Stimulated activated CD4-positive, alpha-beta T cell treated with anti-CD3 and anti-CD28 coated beads, Interleukin-4, amount 100 ng/mL, for 1 hour (primary cell): ENCODE data around the gene RETREG1.

ENCODE experiments used
- DNase-seq: peaks from one replicate; pipeline ENCODE4 v3.0.0-alpha.2; 2020

The RETREG1 gene

DNA sequence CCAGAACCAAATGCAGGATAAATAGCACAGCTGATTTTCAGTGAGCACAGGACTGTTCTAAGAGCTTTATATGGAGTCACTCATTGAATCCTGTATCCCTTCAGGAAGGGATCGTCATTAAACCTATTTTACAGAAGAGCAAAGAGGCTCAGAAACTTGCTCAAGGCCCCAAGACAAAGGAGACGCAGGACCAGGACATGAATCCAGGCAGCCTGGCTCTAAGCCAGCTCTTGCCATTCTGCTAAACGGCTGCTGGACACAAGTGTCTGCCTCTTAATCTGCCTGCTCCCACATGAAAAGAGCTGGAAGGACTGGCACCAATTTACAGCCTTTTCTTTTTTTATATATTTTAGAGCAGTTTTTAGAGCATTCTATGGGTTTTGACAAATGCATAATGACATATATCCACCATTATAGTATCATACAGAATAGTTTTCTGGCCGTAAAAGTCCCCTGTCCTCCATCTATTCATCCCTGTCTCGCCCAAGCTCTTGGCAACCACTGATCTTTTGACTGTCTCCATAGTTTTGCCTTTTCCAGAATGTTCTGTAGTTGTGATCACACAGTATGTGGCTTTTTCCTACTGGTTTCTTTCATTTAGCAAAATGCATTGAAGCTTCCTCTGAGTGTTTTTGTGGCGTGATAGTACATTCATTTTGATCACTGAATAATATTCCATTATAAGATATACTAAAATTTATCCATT, 37.5 kb downstream of the RETREG1 start:
- no peak for DNase-seq

DNA sequence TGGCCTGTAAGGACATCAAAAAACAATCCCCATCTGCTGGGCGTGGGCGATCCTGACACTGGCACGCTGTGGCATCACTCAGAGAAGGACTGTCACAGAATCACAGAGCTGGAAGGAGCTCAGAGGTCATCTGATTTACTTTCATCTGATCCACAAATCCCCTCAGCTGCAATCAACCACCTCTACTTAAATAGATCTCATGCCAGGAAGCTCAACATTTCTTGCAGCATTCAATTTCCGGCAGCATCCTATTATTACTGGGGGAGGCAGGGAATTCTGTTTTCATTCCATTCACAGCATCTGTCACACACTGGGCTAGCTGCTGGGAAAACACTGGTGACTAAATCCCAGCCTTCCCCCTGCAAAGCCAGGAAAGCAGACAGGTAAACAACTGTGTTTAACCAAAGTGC, 38.3 kb downstream of the RETREG1 start:
- DNase-seq = no peak

DNA sequence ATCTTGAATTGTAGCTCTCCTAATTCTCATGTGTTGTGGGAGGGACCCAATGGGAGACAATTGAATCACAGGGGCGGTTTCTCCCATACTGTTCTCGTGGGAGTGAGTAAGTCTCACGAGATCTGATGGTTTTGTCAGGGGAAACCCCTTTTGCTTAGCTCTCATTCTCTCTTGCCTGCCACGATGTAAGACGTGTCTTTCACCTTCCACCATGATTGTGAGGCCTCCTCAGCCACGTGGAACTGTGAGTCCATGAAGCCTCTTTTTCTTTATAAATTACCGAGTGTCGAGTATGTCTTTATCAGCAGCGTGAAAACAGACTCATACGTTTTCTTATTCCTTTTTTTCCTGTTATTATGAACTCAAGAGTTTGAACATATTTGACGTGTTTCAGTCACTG, 39.1 kb downstream of the RETREG1 start:
- DNase-seq = no peak

DNA sequence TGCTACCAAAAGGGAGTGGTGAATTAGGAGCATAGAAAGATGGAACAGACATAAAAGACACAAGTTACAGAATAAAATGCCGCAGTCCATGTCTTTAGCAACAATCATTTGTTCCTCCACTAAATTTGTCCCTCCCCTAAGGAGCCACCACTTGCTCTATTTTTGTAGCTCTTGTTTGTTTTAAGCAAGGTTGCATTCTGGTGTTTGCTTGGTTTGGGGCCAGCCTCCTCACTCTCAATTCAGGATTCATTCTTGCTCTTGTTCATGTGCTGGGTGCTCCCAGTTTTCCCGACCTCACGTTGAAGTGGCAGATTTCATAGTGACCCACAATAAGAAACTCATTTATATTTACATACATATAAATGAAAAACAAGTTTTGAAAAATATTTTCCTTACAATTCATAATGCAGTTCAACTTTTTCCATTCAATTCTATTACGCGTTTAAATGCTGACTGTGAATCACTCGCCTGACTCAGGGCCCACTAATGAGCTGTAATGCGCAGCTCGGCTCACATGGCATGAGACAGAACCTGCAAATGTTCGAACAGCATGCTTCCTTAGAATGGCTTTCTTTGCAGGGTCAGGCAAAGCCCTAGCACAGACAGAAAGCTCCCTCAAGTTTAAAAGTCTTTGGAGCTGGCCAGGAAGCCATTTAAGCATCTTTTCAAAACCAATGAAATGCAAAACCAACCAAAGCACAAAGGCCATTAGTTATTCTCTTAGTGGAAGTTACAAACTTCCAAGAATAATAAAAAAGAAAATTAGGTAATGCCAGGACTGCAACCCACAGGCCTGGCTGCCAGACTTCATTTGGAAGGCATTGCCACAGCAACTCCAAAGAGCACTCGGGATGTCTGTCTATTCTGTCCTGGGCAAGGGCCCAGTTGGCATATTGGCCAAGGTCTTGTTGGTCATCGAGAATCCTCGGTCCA, 41.7 kb downstream of the RETREG1 start:
- DNase-seq = no peak

DNA sequence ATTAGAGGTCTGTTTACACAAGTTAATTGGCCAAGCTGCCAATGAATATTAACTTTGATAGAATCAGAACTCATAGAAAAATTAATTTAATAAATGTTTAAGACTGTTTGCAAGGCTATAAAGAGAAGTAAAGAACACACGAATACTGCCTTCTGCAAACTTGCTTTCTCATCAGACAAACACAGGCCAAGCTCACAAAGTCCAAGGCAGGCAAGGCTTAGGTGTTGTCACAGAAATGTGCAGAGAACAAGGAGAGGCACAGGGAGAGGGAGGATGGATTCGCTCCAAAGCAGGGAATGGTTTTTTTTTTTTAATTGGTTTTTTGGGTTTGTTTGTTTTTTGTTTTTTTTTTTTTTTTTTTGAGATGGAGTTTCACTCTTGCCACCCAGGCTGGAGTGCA, 43.4 kb downstream of the RETREG1 start:
- DNase-seq = no peak

DNA sequence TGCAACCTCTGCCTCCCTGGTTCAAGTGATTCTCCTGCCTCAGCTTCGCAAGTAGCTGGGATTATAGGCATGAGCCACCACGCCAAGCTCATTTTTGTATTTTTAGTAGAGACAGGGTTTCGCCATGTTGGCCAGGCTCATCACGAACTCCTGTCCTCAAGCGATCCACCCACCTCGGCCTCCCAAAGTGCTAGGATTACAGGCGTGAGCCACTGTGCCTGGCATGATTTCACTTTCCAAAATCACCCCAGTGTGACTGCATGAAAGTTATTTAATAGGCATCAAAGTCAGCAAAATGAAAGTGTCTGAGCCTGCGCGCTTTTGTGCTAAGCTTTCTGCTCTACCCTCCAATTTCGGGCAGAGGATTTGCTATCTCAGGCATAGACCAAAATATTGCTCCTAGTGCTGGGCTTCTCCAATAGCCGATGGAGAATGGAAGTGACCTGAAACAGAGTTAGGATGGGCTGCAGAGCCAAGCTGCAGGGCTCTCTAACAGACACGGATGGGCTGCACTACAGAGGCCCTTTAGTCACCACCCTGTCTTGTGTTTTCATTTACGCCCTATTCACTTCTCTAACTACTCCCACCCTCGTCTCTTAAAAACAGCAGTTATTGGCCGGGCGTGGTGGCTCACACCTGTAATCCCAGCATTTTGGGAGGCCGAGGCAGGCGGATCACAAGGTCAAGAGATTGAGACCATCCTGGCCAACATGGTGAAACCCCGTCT, 44.3 kb downstream of the RETREG1 start:
- no peak for DNase-seq

DNA sequence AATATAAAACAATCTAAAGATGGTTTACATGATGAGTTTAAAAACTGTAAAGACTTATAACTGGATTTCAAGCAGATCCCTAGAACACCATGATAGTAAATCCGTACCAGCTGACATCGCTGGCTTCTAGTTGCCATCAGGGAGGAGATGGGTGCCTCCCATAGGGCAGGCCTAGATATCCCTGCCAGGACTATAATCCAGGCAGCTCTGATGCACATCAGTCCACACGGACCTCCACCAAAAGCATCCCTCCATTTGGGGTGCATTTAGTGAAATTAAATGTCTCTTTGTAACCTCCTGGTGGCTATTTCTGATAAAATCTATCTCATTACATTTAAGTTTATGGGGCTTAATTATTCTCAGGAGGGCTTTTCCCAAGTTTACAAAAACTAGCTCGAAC, 45.8 kb downstream of the RETREG1 start:
- no peak for DNase-seq

DNA sequence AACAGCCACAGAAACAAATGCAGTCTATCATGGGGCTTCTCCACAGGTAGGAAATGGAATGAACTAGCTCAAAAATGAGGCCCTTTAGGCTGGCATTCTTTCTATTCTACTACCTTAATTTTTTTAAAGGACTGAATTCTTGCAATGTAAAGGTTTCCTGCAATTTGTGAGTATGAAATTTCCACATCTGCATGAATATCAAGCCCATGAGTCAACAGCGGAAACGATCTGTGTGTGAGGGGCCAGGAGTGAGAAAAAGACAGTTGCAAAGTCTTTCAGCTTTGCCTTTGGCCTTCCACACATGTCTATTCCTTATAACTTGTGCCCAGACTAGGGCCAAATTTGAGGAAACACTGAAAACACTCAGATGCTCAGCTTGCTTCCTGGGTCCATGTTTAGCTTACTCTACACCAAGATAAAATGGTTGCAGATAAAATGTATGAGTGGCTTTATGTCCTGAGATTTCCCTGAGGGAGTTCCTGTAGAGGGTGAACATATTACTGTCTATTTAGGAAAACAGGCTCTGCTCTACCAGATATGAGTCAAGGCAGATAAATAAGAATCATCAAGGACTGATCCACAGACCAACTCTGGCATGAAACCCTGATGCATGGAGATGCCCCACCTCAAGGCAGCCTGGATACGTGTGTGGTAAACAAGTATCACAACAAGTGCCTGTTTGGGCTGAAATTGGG, 46.5 kb downstream of the RETREG1 start:
- DNase-seq = no peak

DNA sequence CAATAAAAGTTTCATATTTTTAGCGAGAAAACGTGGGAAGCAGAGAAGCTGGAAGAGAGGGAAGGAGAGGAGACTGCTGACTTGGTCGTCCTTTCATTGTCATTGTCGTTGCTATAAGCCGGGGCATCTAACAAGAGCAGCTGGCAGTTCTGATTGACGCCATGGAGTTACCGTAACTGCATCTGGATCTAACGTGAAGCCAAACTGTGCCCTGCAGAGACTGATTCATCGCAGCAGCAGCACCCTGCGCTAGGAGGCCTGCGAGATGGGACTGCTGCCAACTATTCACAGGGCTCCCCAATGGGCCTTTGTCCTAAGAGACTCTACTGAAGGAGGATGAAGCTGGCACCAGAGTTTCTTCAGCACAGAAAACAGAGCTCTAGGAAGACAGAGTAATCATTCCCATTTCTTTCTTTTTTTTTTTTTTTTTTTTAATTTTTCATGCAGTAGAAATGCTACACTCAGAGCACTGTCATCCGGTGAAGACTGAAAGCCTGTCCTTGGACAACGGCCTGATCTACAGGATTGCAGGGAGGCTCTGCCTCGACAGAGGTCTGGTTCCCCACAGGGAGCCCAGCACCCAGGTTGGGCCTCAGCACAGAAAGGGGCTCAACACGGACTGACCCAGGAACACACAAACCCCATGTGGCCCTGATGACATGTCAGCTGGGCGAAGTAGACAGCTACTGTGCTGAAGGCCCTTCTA, 47.8 kb downstream of the RETREG1 start:
- DNase-seq = no peak

DNA sequence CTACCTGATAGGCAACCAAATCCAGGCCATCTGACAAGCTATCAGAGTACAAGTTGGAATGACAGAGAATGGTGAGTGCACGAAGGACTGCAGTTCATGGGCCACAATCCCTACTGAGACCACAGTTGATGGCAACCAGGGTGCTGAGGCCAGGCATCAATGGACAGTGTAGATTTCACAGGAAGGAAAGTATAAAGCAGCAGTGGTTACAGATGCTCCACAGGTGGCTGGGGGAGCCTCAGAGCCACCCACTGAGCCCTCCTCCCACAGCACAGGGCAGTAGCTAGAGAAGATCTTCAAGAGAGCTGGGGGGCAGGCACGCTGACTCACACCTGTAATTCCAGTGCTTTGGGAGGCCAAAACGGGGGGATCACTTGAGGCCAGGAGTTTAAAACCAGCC, 49.4 kb downstream of the RETREG1 start:
- no peak for DNase-seq

DNA sequence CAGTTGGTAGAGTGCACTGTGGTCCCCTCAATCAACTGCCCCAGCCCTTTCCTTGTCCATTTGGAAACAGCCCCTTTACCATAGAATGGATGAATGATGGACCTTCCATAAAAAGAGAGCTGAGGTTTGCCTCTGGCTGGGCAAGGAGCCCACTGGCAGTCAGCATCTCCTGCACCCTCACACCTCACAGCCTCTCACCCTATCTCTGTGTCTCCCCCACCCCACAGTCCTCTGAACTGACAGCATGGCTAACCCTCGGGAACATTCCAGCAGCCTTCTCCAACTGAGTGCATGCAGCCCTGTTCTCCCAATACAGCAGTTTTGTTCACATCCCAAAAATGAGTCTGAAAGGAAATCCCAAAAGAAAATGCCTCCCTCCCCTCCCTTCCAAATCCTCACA, 51.7 kb downstream of the RETREG1 start:
- no peak for DNase-seq

DNA sequence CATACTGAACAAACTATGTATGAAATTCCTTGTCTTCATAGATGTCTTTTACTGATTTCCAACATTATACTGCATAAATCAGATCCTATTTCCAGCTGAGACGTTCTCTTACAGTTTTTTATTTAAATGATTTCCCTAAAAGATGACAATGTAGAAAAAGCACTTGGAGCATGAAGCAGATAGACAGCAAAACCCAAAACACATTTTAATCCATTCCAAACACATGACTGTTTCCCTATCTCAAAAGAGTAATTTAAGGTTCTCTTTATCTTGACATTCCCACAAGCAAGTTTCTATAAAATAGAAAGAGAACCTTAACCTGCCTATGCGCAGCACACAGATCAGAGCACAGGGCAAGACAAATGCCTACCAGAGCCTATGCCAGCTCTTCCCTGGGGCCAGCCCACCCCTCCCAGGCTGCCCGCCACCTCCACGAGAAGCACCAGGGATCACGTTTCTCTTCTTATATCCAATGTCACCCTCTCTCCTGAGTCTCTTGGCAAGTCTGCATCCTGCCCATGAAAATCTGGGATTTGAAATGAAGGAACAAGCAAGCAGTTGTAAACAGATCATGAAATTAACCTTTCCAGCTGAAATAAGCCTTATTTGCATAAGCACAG, 52.4 kb downstream of the RETREG1 start:
- no peak for DNase-seq

DNA sequence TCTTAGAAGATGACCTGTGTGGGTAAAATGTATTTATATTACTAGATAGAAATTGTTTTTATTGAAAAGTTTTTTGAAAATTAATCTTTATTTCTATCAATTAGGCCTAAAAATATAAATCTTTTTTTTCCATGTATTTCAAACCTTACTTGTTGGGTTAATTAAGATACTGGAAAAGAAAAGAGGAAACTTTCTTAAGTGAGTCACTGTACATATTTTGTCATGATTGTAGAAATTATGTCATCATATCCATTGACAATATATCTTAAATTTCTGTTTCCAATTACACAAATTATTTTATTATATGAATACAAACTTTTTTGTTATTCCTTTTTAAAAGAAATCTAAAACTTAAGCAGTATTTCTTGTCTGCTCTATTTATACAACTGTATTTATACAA, 53.1 kb downstream of the RETREG1 start:
- no peak for DNase-seq

DNA sequence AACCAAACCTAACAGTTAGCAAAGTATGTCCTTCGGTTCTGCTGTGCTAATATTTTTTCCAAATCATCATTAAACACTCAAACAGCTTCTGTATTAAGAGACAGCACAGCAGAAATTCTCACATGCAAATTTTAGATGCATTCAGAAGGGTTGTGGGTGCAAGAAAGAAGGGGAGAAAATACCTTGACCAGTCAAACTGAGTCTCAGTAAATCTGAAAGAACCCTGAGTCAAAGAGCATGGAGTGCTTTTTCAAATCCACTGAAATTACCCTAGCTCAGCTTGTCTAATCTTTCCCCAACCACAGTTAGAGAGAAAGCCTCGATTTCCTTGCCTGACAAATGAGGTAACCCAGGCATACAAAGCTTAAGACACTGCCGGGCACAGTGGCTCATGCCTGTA, 55.1 kb downstream of the RETREG1 start:
- DNase-seq = no peak

DNA sequence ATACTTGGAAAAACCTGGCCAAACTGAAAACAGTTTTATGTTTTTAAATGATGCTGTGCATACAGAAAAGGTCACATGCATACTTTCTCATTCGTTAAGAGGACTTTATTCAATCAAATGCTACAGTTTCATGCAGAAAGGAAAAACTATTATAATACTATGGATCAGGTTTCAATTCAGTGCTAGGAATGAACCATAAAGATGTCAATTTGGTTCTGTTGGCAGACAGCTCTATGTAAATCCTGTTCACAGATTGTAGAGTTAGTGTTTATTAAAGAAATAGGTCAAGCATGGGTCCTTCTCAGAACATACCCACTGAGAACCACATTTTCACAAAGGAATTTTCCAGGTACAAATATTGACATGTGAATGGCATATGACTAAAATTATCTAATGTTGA, 57.1 kb downstream of the RETREG1 start:
- no peak for DNase-seq

DNA sequence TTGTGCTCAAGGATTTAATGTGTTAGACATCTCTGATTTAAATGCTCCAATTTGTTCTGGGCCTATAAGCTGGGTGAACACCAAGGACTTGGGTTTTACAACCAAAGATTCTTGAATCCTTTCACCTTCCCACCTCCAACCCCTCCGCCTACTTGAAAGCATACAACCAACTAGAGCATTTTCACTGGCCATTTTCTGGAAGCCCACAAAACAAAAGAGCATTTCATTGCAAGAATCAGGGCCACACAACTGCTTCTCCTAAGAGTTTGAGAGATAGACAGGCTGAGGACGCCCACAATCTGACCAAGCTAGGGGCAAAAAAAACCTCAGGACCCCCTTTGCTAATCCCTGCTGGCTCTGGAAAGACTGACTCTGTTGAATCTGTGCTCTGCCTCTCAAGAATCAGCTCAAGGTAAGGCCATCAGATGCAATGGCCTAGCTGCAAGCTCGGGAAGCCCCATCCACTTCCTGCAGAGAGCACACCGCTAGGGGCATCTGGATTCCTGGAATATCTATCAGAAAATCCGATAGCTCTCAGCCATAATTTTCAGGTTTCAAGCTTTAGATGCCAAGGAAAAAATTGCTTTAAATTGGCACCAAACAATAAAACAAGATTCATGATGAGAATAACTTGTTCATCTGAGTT, 57.7 kb downstream of the RETREG1 start:
- DNase-seq = no peak

DNA sequence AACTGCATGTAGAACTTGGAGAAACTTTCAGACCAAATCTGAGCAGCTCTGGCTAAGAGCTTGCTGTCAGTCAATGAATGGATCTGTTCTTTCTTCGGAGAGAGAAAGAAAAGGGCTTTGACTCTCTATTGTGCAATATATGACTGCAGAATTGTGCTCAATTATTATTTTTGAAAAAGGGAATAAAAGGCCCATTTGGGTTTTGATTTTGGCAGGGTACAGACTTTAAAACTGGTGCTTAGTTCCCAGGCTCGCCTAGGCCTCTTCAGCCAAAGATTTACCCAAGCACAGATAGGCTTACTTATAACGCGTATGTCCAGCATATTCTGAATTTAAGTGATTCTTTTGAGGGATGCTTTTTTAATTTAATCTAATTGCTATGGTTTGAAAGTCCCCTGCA, 59.3 kb downstream of the RETREG1 start:
- no peak for DNase-seq

DNA sequence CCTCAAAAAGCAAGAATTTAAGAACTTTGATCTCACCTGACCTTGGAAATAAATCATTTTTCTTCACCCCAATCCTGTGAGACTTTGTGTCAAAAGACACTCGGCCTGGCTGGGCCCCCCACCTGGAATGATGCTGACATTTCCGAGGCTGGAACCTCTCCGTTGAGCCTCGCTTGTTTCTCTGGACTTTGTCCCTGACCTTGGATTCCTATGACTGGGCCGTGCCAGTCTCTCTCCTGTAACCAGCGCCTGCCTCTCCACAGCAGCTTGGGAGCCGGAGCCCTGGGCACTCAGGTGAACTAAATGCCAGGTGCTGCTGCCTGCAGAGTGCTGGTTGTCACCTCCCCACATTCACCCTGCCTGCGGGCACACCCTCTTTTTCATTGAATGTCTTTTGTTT, 62.7 kb downstream of the RETREG1 start:
- DNase-seq = no peak

DNA sequence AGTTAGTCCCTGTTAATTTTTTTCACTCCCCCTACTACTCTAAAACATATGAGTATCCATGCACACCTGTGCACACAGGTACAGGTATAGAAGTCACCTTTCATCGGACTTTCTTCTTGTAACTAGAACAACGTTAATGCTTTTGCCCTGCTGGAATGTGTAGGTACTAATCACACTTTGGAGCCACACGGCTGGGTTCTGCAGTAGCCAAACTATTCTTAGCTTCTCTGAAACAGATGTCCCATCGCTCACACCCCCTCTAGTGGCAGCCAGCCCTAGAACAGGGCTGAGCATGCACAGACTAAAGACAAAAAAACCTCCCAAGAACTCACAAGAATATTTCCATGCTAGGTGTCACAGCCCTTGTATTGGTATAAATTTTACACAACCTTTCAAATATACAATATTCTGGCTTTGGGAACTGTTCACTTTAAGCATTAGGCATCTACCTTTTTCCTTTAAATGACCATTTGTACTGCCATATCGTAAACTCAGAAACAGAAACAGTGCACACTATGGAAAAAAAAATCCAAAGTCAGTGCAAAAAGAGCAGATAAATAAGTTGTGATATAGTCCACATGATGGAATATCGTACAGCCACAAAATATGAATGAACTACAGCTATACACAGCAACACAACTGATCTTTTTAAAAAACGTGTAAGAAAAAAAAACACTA, 64.0 kb downstream of the RETREG1 start:
- DNase-seq = peak; percentile 69

DNA sequence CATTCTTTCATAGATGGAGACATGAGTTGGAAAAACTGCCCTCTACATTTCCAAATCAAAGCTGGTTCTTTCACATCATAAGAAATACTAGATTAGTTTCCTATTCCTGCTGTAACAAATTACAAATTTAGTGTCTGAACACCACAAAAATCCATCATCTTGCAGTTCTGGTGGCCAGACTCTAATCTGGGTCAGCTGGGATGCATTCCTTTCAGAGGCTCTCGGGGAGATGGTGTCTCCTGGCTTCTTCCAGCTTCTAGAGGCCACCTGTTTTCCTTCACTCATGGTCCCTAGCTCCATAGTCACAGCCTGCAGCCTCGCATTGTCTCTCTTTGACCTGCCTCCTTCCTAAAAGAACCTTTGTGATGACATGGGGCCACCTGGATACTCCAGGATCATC, 65.2 kb downstream of the RETREG1 start:
- no peak for DNase-seq
